GM21737 (cell line): ENCODE measurements around the gene MYOC.
"Not testable (repeated sequence)": the region's sequence is repeated elsewhere in the genome, so short reads cannot be mapped to it uniquely, and the experiment has no call there.

Experiments used
- ATAC-seq: cut with Tn5 transposase; IDR thresholded peaks from one replicate; pipeline ENCODE4 v1.9.1; 2021; ENCODE audit warnings: mild to moderate bottlenecking, moderate library complexity; ENCODE audit not compliant: unreplicated experiment

Gene MYOC

GRCh38 chr1:171654201-171654941, 1.9 kb upstream of the MYOC start:
- no peak for ATAC-seq

GRCh38 chr1:171653796-171654195, 1.3 kb upstream of the MYOC start:
- ATAC-seq = no peak

- ATAC-seq = no peak
These were observed 6.3 kb downstream of the MYOC start for GRCh38 chr1:171646249-171646560.

GRCh38 chr1:171645553-171646248, 6.8 kb downstream of the MYOC start:
- ATAC-seq = no peak

- ATAC-seq = peak; percentile 79
These were observed 7.5 kb downstream of the MYOC start for GRCh38 chr1:171644805-171645483.

GRCh38 chr1:171643156-171643555, 9.3 kb downstream of the MYOC start:
- ATAC-seq = no peak

GRCh38 chr1:171642197-171642596, 10.3 kb downstream of the MYOC start:
- no peak for ATAC-seq

- ATAC-seq = no peak
These were observed 11.2 kb downstream of the MYOC start for GRCh38 chr1:171641076-171641864.

- ATAC-seq = no peak
These were observed 12.3 kb downstream of the MYOC start for GRCh38 chr1:171640225-171640624.

GRCh38 chr1:171637928-171638576, 14.4 kb downstream of the MYOC start:
- ATAC-seq = no peak

- ATAC-seq = no peak
These were observed 16.3 kb downstream of the MYOC start for GRCh38 chr1:171636141-171636540.

- ATAC-seq = no peak
These were observed 16.8 kb downstream of the MYOC start for GRCh38 chr1:171635661-171636060.

- no peak for ATAC-seq
These were observed 24.3 kb downstream of the MYOC start for GRCh38 chr1:171628225-171628624.

GRCh38 chr1:171627020-171627419, 25.5 kb downstream of the MYOC start:
- ATAC-seq = no peak

- no peak for ATAC-seq
These were observed 27.3 kb downstream of the MYOC start for GRCh38 chr1:171625225-171625624.

- no peak for ATAC-seq
These were observed 28.7 kb downstream of the MYOC start for GRCh38 chr1:171623651-171624331.

GRCh38 chr1:171622152-171622462, 30.4 kb downstream of the MYOC start, which contains the start of gene MYOCOS:
TSS of gene MYOCOS (plus strand) at chr1:171622243. CDS start at chr1:171623884, 1,641 bp downstream.
- ATAC-seq = no peak

- ATAC-seq = no peak
These were observed 35.9 kb downstream of the MYOC start for GRCh38 chr1:171616586-171616985.

- not testable (repeated sequence) for ATAC-seq
These were observed 37.2 kb downstream of the MYOC start for GRCh38 chr1:171615122-171615906.
